ENCODE data around the gene CDH23. TPM values are rescaled to one million over a fixed set of nuclear protein-coding genes. Genes with fewer than 3 reads are reported as not detected.

CDH23 gene
- total and polyA plus RNA-seq, 10 of the 15 experiments (the other 5 are each of a cell fraction or from before 2014, with no cell fraction given) = 0.09 to 0.40 (median 0.15) TPM; not detected in 1

GRCh38 chr10:71650397-71650796, 253.7 kb downstream of the CDH23 start (continued):
- TF ChIP-seq, protein P1, sequence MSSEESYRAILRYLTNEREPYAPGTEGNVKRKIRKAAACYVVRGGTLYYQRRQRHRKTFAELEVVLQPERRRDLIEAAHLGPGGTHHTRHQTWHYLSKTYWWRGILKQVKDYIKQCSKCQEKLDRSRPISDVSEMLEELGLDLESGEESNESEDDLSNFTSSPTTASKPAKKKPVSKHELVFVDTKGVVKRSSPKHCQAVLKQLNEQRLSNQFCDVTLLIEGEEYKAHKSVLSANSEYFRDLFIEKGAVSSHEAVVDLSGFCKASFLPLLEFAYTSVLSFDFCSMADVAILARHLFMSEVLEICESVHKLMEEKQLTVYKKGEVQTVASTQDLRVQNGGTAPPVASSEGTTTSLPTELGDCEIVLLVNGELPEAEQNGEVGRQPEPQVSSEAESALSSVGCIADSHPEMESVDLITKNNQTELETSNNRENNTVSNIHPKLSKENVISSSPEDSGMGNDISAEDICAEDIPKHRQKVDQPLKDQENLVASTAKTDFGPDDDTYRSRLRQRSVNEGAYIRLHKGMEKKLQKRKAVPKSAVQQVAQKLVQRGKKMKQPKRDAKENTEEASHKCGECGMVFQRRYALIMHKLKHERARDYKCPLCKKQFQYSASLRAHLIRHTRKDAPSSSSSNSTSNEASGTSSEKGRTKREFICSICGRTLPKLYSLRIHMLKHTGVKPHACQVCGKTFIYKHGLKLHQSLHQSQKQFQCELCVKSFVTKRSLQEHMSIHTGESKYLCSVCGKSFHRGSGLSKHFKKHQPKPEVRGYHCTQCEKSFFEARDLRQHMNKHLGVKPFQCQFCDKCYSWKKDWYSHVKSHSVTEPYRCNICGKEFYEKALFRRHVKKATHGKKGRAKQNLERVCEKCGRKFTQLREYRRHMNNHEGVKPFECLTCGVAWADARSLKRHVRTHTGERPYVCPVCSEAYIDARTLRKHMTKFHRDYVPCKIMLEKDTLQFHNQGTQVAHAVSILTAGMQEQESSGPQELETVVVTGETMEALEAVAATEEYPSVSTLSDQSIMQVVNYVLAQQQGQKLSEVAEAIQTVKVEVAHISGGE (CRISPR knock-in tag; IDR thresholded peaks at IDR 0.05) = no peak

- Histone ChIP-seq H3K4me2 (ENCODE audit: control insufficient read depth, insufficient read depth) (no peak overlapping the region), H4K20me1 (ENCODE audit: control insufficient read depth, insufficient read depth) (no peaks in the 10 kb centered on the region), H3K36me3 (ENCODE audit: control insufficient read depth in 2 of 2, insufficient read depth in 2 of 2, low read length in 1 of 2) (no peaks in the 10 kb centered on the region), H2AFZ (ENCODE audit: control insufficient read depth, low read depth, low read length) (no peak overlapping the region; the same call in 1 of the 2 replicates), H3K9ac (ENCODE audit: control insufficient read depth, insufficient read depth, low read length) (no peak overlapping the region), H3K9me3 (replicated peaks; ENCODE audit: control insufficient read depth, insufficient read depth, low read length) (no peaks in the 10 kb centered on the region), H3K79me2 (ENCODE audit: control insufficient read depth, insufficient read depth, low read length) (no peaks in the 10 kb centered on the region), H3K27ac (ENCODE audit: control insufficient read depth, insufficient read depth) (no peak overlapping the region), H3K4me1 (ENCODE audit: control insufficient read depth, insufficient read depth, low read length) (peaks cover 11% of the 10 kb centered on the region), H3K4me3 (no peak overlapping the region), H3K27me3 (replicated peaks in 1 of 2; ENCODE audit: control insufficient read depth in 2 of 2, insufficient read depth in 2 of 2, low read length in 1 of 2) (no peaks in the 10 kb centered on the region)
- BruUV-seq (replicated peaks) = no TSS peak
- ATAC-seq = no peak
- ChIA-PET RAD21 (ENCODE audit: unreplicated experiment) (interaction anchor here (0.6 kb wide), 1 partner anchor 47 kb away, joined by 5 read pairs; no protein-coding TSS in a partner anchor), POLR2A (interaction anchor here (0.7 kb wide), 1 partner anchor 77 kb away, joined by 3 read pairs; no protein-coding TSS in a partner anchor), SMC1A (ENCODE audit: uncharacterized antibody, unreplicated experiment) (interaction anchor here (1.1 kb wide), 1 partner anchor 45 kb away, joined by 3 read pairs; no protein-coding TSS in a partner anchor), CTCF (interaction anchor here (1.6 kb wide), 1 partner anchor 13 kb away, joined by 5 read pairs; no protein-coding TSS in a partner anchor)
- 33% methylated on average over 6 of the region's 6 CpGs for WGBS (ENCODE audit: insufficient coverage, insufficient replicate concordance, low lambda C conversion rate, missing lambda C conversion rate)
- in situ Hi-C loops (cut with MboI) (no loop called here), intact Hi-C loops (cut with micrococcal nuclease; ENCODE audit: unreplicated experiment) (no loop called here)
- DNase-seq (ENCODE audit: low read depth, low spot score) = no peak
- no peak for FAIRE-seq
- TF ChIP-seq, protein P2, sequence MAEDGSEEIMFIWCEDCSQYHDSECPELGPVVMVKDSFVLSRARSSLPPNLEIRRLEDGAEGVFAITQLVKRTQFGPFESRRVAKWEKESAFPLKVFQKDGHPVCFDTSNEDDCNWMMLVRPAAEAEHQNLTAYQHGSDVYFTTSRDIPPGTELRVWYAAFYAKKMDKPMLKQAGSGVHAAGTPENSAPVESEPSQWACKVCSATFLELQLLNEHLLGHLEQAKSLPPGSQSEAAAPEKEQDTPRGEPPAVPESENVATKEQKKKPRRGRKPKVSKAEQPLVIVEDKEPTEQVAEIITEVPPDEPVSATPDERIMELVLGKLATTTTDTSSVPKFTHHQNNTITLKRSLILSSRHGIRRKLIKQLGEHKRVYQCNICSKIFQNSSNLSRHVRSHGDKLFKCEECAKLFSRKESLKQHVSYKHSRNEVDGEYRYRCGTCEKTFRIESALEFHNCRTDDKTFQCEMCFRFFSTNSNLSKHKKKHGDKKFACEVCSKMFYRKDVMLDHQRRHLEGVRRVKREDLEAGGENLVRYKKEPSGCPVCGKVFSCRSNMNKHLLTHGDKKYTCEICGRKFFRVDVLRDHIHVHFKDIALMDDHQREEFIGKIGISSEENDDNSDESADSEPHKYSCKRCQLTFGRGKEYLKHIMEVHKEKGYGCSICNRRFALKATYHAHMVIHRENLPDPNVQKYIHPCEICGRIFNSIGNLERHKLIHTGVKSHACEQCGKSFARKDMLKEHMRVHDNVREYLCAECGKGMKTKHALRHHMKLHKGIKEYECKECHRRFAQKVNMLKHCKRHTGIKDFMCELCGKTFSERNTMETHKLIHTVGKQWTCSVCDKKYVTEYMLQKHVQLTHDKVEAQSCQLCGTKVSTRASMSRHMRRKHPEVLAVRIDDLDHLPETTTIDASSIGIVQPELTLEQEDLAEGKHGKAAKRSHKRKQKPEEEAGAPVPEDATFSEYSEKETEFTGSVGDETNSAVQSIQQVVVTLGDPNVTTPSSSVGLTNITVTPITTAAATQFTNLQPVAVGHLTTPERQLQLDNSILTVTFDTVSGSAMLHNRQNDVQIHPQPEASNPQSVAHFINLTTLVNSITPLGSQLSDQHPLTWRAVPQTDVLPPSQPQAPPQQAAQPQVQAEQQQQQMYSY (CRISPR knock-in tag; IDR thresholded peaks at IDR 0.05) = no peak
- no peak for TF ChIP-seq ESRRA (IDR thresholded peaks at IDR 0.05; ENCODE audit: low read length)
- TF ChIP-seq ZZZ3 (IDR thresholded peaks at IDR 0.05; ENCODE audit: control insufficient read depth, insufficient read length, low read depth) = no peak
- TF ChIP-seq RAD51 (IDR thresholded peaks at IDR 0.05) = no peak
- no peak for TF ChIP-seq TCF7 (IDR thresholded peaks at IDR 0.05; ENCODE audit: borderline replicate concordance)
- no peak for TF ChIP-seq BCLAF1 (IDR thresholded peaks at IDR 0.05)
- no peak for TF ChIP-seq SMC3 (IDR thresholded peaks at IDR 0.05; ENCODE audit: borderline replicate concordance, low read length)
- TF ChIP-seq EGR1 (IDR thresholded peaks at IDR 0.05; ENCODE audit: borderline replicate concordance in 1 of 2, low read depth in 2 of 2, low read length in 2 of 2) = no peak
- no peak for TF ChIP-seq FOXM1 (IDR thresholded peaks at IDR 0.05; ENCODE audit: low read depth, low read length)
- TF ChIP-seq RELA (IDR thresholded peaks at IDR 0.05; ENCODE audit: borderline replicate concordance, partially characterized antibody) = no peak
- no peak for TF ChIP-seq HDAC6 (IDR thresholded peaks at IDR 0.05; ENCODE audit: unreplicated experiment)
These were observed 254.7 kb downstream of the CDH23 start for GRCh38 chr10:71651428-71651827.

Data from GM12878 (cell line).